ENCODE measurements around the gene MMP25. TPM values are rescaled to one million over a fixed set of nuclear protein-coding genes. Genes with fewer than 3 reads are reported as not detected.

Gene MMP25
- total RNA-seq, 4 donors from 2014 or later: under 0.01 to 4.5 (median 0.12) TPM

DNA sequence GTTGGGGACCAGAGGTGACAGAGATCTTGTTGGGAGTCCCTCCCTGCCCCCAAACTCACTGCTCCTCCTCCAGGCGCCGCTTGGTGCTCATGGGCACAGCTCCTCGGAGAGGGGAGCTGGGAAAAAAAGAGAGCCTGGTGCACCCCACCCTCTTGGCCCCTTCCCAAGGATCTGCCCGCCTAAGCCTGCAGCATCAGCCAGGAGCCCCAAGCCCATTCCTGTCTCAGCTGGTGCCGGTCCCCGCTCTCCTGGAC is 23.0 kb upstream of the MMP25 start:
- peaks cover 0 to 11% (median 6%) of the 10 kb centered on the region in 4 donors for H3K27me3 ChIP-seq
- no peak for DNase-seq (ENCODE audit: extremely low spot score)
- H3K36me3 ChIP-seq: peaks cover 11 to 23% (median 20%) of the 10 kb centered on the region in 4 donors
- TF ChIP-seq CTCF (IDR thresholded peaks at IDR 0.05): no peak
- TF ChIP-seq POLR2A (IDR thresholded peaks at IDR 0.05; ENCODE audit: low read depth): no peak
- TF ChIP-seq EP300 (IDR thresholded peaks at IDR 0.05): no peak
- no peak for TF ChIP-seq POLR2AphosphoS5 (IDR thresholded peaks at IDR 0.05)
- WGBS: 35% methylated on average over 2 of the region's 6 CpGs
- peak overlapping the region; percentile 96 to 99 (median 98) for H3K27ac ChIP-seq (replicated peaks in 1 of 4)
- peaks cover 45 to 76% (median 64%) of the 10 kb centered on the region in 4 donors for H3K4me1 ChIP-seq
- H3K9me3 ChIP-seq: no peaks in the 10 kb centered on the region
- intact Hi-C loops (cut with DNase I): no loop called here
- peak overlapping the region; percentile 66 to 86 (median 74) for H3K4me3 ChIP-seq

DNA sequence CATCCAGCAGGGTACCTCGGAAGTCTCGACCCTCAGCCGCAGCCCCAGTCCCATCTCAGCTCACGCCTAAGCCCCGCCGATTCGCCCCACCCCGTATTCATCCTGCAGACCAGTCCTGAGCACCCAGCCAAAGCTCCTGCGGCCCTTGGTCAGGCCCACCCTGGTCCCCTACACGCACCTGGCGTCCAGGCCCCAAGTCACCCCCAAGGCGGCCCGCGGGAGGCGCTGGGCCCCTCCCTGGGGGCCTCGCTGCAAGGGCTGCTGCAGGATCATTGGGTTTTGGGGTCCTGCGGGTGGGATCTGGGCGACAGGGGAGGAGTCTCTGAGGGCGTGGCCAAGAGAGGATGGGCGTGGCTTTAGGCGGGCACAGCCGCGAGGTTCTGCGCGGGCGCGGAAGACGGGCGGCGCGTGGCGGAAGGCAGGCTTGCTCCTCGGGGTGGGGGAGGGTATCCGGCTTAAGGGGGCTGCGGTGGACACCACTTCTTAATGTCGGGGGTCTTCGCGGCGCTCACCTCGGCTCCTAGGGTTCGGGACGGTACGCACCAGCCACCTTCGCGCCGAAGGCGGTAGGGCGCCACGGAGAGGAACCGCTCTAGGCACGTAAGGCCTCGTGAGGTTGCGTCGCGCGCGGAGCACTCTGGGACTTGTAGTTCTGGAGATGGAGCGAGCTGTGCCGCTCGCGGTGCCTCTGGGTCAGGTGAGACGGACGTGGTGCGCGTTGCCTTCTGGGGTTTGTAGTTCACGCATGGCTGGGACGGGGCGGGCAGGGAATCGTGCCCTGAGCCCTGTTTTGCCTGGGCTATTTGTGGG is 22.5 kb upstream of the MMP25 start, which contains the start of the genes HCFC1R1 and THOC6:
TSS of gene HCFC1R1 (minus strand) at position 274 of the 810 bp plus-strand sequence. CDS start at position 273, 1 bp downstream.
TSS of gene THOC6 (plus strand) at position 367 of the 810 bp plus-strand sequence. CDS start at position 659, 292 bp downstream.
- peak in 1 of 3 experiments; percentile 14 for TF ChIP-seq CTCF (IDR thresholded peaks at IDR 0.05)
- no peak for TF ChIP-seq EP300 (IDR thresholded peaks at IDR 0.05)
- TF ChIP-seq POLR2AphosphoS5 (IDR thresholded peaks at IDR 0.05): peak; percentile 92 to 95
- TF ChIP-seq POLR2A (IDR thresholded peaks at IDR 0.05; ENCODE audit: low read depth): peak; percentile 57
- H3K36me3 ChIP-seq: peaks cover 11 to 23% (median 20%) of the 10 kb centered on the region in 4 donors
- peaks cover 49 to 79% (median 69%) of the 10 kb centered on the region in 4 donors for H3K4me1 ChIP-seq
- DNase-seq (ENCODE audit: extremely low spot score): peak; percentile 100
- H3K27me3 ChIP-seq: peaks cover 0 to 11% (median 2%) of the 10 kb centered on the region in 4 donors
- 2% methylated on average over 11 of the region's 69 CpGs for WGBS
- peak within 1 kb of the TSS; percentile 66 to 86 (median 74) for H3K4me3 ChIP-seq
- H3K27ac ChIP-seq (replicated peaks in 1 of 4): peak within 1 kb of the TSS; percentile 96 to 99 (median 98)
- H3K9me3 ChIP-seq: no peaks in the 10 kb centered on the region
- intact Hi-C loops (cut with DNase I): no loop called here

DNA sequence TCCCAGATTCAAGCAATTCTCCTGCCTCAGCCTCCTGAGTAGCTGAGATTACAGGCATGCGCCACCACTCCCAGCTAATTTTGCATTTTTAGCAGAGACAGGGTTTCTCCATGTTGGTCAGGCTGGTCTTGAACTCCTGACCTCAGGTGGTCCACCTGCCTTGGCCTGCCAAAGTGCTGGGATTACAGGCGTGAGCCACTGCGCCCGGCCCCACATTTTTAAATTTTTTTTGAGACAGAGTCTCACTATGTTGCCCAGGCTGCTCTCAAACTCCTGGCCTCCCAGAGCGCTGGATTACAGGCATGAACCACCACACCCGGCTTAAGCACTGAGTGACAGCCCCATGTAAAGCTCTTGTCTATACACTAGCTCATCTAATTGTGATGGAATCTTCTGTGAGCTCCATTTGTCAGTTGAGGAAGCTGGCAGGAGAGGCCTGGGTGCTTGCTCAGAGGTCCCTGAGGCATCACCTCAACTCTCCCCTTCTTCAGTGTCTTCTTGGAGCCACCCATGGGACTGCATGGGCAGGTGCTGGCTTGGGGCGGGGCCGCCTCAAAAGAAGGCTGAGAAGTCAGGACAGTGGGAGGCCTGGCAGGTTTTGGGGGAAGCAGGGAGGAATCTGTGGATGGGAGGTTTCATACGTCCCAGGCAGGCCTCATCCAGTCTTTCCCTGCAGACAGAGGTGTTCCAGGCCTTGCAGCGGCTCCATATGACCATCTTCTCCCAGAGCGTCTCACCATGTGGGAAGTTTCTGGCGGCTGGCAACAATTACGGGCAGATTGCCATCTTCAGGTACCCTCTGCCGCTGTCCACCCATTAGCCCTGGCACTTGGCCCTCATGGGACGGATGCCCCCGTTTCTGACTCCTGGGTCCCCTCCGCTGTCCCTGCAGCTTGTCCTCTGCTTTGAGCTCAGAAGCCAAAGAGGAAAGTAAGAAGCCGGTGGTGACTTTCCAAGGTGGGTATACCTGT is 21.0 kb upstream of the MMP25 start:
- no peak for TF ChIP-seq POLR2AphosphoS5 (IDR thresholded peaks at IDR 0.05)
- TF ChIP-seq CTCF (IDR thresholded peaks at IDR 0.05): no peak
- no peak for TF ChIP-seq EP300 (IDR thresholded peaks at IDR 0.05)
- no peak for TF ChIP-seq POLR2A (IDR thresholded peaks at IDR 0.05; ENCODE audit: low read depth)
- H3K9me3 ChIP-seq: no peaks in the 10 kb centered on the region
- intact Hi-C loops (cut with DNase I): no loop called here
- WGBS: 94% methylated on average over 18 of the region's 18 CpGs
- H3K27me3 ChIP-seq: peaks cover 0 to 19% (median 10%) of the 10 kb centered on the region in 4 donors
- H3K4me1 ChIP-seq: peaks cover 48 to 80% (median 73%) of the 10 kb centered on the region in 4 donors
- no peak overlapping the region for H3K27ac ChIP-seq (replicated peaks in 1 of 4)
- H3K4me3 ChIP-seq: no peak overlapping the region
- no peak for DNase-seq (ENCODE audit: extremely low spot score)
- peaks cover 11 to 23% (median 20%) of the 10 kb centered on the region in 4 donors for H3K36me3 ChIP-seq

DNA sequence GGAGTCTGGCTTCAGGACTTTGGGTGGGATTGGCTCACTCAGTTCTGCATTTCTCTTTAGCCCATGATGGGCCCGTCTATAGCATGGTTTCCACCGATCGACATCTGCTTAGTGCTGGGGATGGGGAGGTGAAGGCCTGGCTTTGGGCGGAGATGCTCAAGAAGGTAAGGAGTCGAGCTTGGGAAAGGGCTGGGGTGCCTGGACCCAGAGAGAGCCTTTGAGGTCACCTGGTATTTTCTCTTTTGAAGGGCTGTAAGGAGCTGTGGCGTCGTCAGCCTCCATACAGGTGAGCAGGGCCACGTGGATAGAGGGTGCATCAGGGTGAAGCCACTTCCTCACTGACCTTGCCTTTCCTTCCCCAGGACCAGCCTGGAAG is 20.4 kb upstream of the MMP25 start:
- intact Hi-C loops (cut with DNase I): no loop called here
- TF ChIP-seq POLR2AphosphoS5 (IDR thresholded peaks at IDR 0.05) (no peak), POLR2A (IDR thresholded peaks at IDR 0.05; ENCODE audit: low read depth) (no peak), CTCF (IDR thresholded peaks at IDR 0.05) (no peak), EP300 (IDR thresholded peaks at IDR 0.05) (no peak)
- Histone ChIP-seq H3K4me1 (peaks cover 48 to 73% (median 66%) of the 10 kb centered on the region in 4 donors), H3K4me3 (no peak overlapping the region), H3K36me3 (peaks cover 11 to 23% (median 20%) of the 10 kb centered on the region in 4 donors), H3K27ac (replicated peaks in 1 of 4) (no peak overlapping the region), H3K9me3 (no peaks in the 10 kb centered on the region), H3K27me3 (peaks cover 0 to 26% (median 17%) of the 10 kb centered on the region in 4 donors)
- DNase-seq (ENCODE audit: extremely low spot score): no peak
- 92% methylated on average over 8 of the region's 8 CpGs for WGBS
